ENCODE data around the gene BBS9.

- TF ChIP-seq POLR2A (IDR thresholded peaks at IDR 0.05; ENCODE audit: low read depth, low read length), result no peak
- TF ChIP-seq TAF1 (IDR thresholded peaks at IDR 0.05; ENCODE audit: low read depth, low read length), result no peak
- no peak for TF ChIP-seq POLR2AphosphoS5 (IDR thresholded peaks at IDR 0.05; ENCODE audit: low read depth, low read length)
- no peak for TF ChIP-seq POU2F2 (IDR thresholded peaks at IDR 0.05; ENCODE audit: low read depth, low read length)
- no peak for TF ChIP-seq SPI1 (IDR thresholded peaks at IDR 0.05; ENCODE audit: low read depth, low read length)
Measured at GRCh38 chr7:33623267-33623666, 493.9 kb downstream of the BBS9 start.

Measured in GM12891 (cell line).